ENCODE measurements around the gene PRODH2. TPM values are rescaled to one million over a fixed set of nuclear protein-coding genes. Genes with fewer than 3 reads are reported as not detected.

PRODH2 gene
- total RNA-seq, 4 donors from 2014 or later = 0.13 TPM; not detected in 3

GRCh38 chr19:35767288-35768081, 45.2 kb downstream of the PRODH2 start:
- ATAC-seq (no peak), DNase-seq (no peak)
- no peaks in the 10 kb centered on the region for H3K27me3 ChIP-seq
- no peak overlapping the region for H3K4me3 ChIP-seq
- no peaks in the 10 kb centered on the region for H3K9me3 ChIP-seq
- H3K36me3 ChIP-seq = peaks cover 0 to 13% of the 10 kb centered on the region in 2 donors
- intact Hi-C loops (cut with DNase I; ENCODE audit: low total_unique reads) (no loop called here), in situ Hi-C loops (cut with MboI; ENCODE audit: low sequenced_read_pairs in 4 of 4) (loop anchor here in 1 of 4 donors (25.0 kb wide), 1 partner anchor 370 kb away; the partner anchor contains the start of gene CAPNS1)
- no peaks in the 10 kb centered on the region for H3K4me1 ChIP-seq
- H3K27ac ChIP-seq = no peak overlapping the region
- TF ChIP-seq, protein P1, sequence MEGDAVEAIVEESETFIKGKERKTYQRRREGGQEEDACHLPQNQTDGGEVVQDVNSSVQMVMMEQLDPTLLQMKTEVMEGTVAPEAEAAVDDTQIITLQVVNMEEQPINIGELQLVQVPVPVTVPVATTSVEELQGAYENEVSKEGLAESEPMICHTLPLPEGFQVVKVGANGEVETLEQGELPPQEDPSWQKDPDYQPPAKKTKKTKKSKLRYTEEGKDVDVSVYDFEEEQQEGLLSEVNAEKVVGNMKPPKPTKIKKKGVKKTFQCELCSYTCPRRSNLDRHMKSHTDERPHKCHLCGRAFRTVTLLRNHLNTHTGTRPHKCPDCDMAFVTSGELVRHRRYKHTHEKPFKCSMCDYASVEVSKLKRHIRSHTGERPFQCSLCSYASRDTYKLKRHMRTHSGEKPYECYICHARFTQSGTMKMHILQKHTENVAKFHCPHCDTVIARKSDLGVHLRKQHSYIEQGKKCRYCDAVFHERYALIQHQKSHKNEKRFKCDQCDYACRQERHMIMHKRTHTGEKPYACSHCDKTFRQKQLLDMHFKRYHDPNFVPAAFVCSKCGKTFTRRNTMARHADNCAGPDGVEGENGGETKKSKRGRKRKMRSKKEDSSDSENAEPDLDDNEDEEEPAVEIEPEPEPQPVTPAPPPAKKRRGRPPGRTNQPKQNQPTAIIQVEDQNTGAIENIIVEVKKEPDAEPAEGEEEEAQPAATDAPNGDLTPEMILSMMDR (IDR thresholded peaks at IDR 0.05 in 4 of 5, conservative IDR thresholded peaks at IDR 0.05 in 1 of 5) = no peak
- no peak for TF ChIP-seq POLR2A (IDR thresholded peaks at IDR 0.05)

- DNase-seq (no peak), ATAC-seq (no peak)
- intact Hi-C loops (cut with DNase I; ENCODE audit: low total_unique reads) = no loop called here
- H3K4me3 ChIP-seq = no peak overlapping the region
- H3K27me3 ChIP-seq = no peaks in the 10 kb centered on the region
- peaks cover 0 to 13% of the 10 kb centered on the region in 2 donors for H3K36me3 ChIP-seq
- in situ Hi-C loops (cut with MboI; ENCODE audit: low sequenced_read_pairs in 4 of 4) = loop anchor here in 1 of 4 donors (25.0 kb wide), 1 partner anchor 371 kb away; the partner anchor contains the start of gene CAPNS1
- no peak for TF ChIP-seq POLR2A (IDR thresholded peaks at IDR 0.05)
- TF ChIP-seq, protein P1 (IDR thresholded peaks at IDR 0.05 in 4 of 5, conservative IDR thresholded peaks at IDR 0.05 in 1 of 5) = no peak
- no peak overlapping the region for H3K27ac ChIP-seq
- no peaks in the 10 kb centered on the region for H3K4me1 ChIP-seq
- no peaks in the 10 kb centered on the region for H3K9me3 ChIP-seq
These were observed 46.0 kb downstream of the PRODH2 start for GRCh38 chr19:35766571-35767104.

DNA sequence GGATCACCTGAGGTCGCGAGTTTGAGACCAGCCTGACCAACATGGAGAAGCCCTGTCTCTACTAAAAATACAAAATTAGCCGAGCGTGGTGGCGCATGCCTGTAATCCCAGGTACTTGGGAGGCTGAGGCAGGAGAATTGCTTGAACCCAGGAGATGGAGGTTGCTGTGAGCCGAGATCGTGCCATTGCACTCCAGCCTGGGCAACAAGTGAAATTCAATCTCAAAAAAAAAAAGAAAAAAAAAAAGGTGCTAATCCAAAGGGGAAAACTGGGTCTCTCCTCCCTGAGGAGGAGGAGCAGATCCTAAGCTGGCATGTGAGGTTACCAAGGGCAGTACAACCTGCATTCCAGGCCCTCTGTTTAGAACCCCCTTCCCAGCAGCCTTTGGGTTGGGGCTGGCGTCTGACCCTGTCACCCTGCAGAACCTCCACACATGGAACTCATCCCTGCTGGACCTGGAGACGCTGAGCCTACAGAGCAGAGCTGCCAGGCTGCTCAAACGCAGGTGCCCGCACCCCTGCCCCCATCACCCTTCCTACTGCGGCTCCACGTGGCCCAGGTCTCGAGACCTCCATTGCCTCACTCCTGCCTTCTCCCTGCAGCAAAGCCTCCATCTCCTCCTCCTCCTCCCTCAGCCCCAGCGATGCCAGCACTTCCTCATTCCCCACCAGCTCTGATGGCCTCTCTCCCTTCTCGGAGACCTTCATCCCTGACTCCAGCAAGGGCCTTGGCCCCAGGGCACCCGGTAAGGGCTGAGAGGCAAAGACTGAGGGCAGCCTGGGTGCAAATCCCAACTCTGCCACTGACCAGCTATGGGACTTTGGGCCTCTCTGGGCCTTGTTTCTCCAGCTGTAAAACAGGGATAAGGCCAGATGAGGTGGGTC, 48.0 kb downstream of the PRODH2 start:
- no peak for DNase-seq

DNA sequence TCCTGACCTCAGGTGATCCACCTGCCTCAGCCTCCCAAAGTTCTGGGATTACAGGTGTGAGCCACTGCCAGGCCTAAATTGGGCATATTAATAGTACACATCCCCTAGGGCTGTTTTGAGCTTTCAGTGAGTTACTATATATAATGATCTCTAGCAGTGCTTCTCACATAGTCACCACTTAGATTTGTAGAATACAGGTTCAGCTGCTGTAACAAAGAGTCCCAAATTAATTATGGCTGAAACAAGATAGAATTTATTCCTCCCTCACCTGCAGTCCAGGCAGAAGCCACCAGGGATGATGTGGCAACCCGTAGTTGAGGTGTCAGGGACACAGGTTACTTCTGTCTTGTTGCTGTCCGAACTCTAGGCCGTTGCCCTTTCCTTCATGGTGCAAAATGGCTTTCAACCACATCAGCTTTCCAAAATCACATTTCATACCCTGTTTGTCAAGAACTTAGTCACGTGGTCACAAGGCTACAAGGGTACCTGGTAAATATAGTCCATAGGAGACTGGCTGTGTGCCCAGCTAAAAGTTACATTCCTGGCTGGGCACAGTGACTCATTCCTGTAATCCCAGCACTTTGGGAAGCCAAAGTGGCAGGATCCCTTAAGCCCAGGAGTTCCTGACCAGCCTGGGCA, 51.8 kb downstream of the PRODH2 start:
- Histone ChIP-seq H3K27ac (no peak overlapping the region), H3K36me3 (peaks cover 0 to 13% of the 10 kb centered on the region in 2 donors), H3K4me3 (no peak overlapping the region), H3K4me1 (peaks cover 25 to 28% of the 10 kb centered on the region in 2 donors), H3K9me3 (no peaks in the 10 kb centered on the region), H3K27me3 (no peaks in the 10 kb centered on the region)
- TF ChIP-seq POLR2A (IDR thresholded peaks at IDR 0.05) = no peak
- TF ChIP-seq, protein P1 (IDR thresholded peaks at IDR 0.05 in 4 of 5, conservative IDR thresholded peaks at IDR 0.05 in 1 of 5) = no peak
- ATAC-seq = no peak
- intact Hi-C loops (cut with DNase I; ENCODE audit: low total_unique reads) = no loop called here
- in situ Hi-C loops (cut with MboI; ENCODE audit: low sequenced_read_pairs in 4 of 4) = loop anchor here in 1 of 4 donors (25.0 kb wide), 1 partner anchor 376 kb away; the partner anchor contains the start of gene CAPNS1
- no peak for DNase-seq

More for the DNA sequence above, 48.0 kb downstream of the PRODH2 start:
- H3K27ac ChIP-seq = no peak overlapping the region
- peaks cover 0 to 5% of the 10 kb centered on the region in 2 donors for H3K4me1 ChIP-seq
- no peak for TF ChIP-seq POLR2A (IDR thresholded peaks at IDR 0.05)
- TF ChIP-seq, protein P1 (IDR thresholded peaks at IDR 0.05 in 4 of 5, conservative IDR thresholded peaks at IDR 0.05 in 1 of 5) = no peak
- intact Hi-C loops (cut with DNase I; ENCODE audit: low total_unique reads) (no loop called here), in situ Hi-C loops (cut with MboI; ENCODE audit: low sequenced_read_pairs in 4 of 4) (loop anchor here in 1 of 4 donors (25.0 kb wide), 1 partner anchor 373 kb away; the partner anchor contains the start of gene CAPNS1)
- no peak for ATAC-seq
- no peaks in the 10 kb centered on the region for H3K9me3 ChIP-seq
- H3K4me3 ChIP-seq = no peak overlapping the region
- H3K36me3 ChIP-seq = peaks cover 0 to 13% of the 10 kb centered on the region in 2 donors
- H3K27me3 ChIP-seq = no peaks in the 10 kb centered on the region
